ENCODE data around the gene UBTD1.

The UBTD1 gene

DNA sequence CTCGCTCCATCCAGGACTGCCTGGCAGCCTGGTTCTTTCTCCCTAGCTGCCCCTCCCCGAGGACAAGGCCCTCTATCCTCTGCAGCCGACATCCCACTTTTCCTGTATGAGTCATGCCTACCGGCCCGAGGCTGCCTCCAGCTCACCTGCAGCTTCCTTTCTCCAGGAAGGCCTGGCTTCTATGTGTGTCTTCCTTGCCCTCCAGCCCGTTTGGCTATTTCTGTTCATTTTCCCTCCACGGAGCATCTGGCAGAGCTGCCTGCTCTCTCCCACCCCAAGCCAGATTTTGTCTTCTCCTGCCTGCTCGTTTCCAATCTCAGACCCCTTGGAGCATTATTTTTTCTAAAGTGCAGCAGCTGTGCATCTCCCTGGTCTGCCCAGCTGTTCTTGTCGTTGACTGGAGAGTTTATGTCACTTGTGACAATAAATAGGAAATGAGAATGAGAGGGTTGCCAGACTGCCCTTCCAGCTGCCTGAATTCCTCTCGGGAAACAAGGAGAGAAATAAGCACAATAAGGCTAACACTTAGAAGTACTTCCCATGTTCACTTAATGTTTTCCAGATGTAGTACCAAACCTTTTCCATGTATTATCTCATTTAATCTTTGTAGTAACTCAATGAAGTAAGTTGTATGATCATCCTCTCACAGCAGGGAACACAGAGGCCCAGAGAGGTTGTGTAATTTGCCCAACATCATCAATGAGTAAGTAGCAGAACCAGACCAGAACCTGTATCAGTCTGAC is 19.7 kb downstream of the UBTD1 start:
- DNase-seq (ENCODE audit: low read depth, low spot score): no peak
- TF ChIP-seq, protein P1, sequence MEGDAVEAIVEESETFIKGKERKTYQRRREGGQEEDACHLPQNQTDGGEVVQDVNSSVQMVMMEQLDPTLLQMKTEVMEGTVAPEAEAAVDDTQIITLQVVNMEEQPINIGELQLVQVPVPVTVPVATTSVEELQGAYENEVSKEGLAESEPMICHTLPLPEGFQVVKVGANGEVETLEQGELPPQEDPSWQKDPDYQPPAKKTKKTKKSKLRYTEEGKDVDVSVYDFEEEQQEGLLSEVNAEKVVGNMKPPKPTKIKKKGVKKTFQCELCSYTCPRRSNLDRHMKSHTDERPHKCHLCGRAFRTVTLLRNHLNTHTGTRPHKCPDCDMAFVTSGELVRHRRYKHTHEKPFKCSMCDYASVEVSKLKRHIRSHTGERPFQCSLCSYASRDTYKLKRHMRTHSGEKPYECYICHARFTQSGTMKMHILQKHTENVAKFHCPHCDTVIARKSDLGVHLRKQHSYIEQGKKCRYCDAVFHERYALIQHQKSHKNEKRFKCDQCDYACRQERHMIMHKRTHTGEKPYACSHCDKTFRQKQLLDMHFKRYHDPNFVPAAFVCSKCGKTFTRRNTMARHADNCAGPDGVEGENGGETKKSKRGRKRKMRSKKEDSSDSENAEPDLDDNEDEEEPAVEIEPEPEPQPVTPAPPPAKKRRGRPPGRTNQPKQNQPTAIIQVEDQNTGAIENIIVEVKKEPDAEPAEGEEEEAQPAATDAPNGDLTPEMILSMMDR (IDR thresholded peaks at IDR 0.05; ENCODE audit: low read depth, low read length): no peak
- H3K4me3 ChIP-seq (ENCODE audit: low read depth, low read length): no peak overlapping the region
- in situ Hi-C loops (cut with HindIII; ENCODE audit: low sequenced_read_pairs): no loop called here

DNA sequence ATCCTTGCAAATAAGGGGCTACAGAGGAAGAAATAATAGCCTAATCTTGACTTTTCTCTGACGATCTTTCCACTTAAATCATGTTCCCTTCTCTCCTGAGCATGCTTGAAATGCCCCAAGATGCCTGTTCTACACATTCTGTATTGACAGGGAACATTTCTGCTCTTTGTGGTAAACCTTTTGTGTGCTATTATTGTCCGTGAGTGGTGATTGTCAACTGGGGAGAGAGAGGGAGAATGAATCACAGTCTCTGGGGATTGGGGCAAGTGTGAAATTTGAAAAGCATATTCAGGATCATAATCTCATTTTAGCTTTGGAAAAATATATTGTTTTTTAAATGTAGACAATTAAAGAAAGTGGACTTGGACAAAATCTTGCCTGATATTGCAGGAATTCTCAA is 20.6 kb downstream of the UBTD1 start:
- no peak for DNase-seq (ENCODE audit: low read depth, low spot score)
- in situ Hi-C loops (cut with HindIII; ENCODE audit: low sequenced_read_pairs): no loop called here
- H3K4me3 ChIP-seq (ENCODE audit: low read depth, low read length): no peak overlapping the region
- TF ChIP-seq, protein P1 (IDR thresholded peaks at IDR 0.05; ENCODE audit: low read depth, low read length): no peak

DNA sequence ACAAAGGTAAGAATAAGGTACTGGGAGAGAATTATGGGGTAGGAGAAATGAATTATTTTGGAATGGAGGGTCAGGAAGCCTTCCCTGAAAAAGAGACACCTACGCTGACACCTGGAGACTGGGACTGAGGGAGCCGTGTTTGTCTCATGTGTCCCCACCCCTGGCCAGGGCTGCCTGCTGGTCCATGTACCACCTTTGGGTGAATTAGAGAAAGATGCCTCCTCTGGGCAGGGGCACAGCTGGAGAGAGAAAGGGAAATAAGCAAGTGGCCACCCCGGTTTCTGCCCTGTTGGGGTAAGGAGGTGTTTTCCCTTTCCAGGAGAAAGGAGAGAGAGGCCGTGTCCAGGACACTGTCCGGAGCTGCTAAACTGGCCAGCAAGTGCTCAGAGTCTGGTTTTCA is 21.8 kb downstream of the UBTD1 start:
- DNase-seq (ENCODE audit: low read depth, low spot score): no peak
- in situ Hi-C loops (cut with HindIII; ENCODE audit: low sequenced_read_pairs): no loop called here
- TF ChIP-seq, protein P1 (IDR thresholded peaks at IDR 0.05; ENCODE audit: low read depth, low read length): no peak
- no peak overlapping the region for H3K4me3 ChIP-seq (ENCODE audit: low read depth, low read length)

DNA sequence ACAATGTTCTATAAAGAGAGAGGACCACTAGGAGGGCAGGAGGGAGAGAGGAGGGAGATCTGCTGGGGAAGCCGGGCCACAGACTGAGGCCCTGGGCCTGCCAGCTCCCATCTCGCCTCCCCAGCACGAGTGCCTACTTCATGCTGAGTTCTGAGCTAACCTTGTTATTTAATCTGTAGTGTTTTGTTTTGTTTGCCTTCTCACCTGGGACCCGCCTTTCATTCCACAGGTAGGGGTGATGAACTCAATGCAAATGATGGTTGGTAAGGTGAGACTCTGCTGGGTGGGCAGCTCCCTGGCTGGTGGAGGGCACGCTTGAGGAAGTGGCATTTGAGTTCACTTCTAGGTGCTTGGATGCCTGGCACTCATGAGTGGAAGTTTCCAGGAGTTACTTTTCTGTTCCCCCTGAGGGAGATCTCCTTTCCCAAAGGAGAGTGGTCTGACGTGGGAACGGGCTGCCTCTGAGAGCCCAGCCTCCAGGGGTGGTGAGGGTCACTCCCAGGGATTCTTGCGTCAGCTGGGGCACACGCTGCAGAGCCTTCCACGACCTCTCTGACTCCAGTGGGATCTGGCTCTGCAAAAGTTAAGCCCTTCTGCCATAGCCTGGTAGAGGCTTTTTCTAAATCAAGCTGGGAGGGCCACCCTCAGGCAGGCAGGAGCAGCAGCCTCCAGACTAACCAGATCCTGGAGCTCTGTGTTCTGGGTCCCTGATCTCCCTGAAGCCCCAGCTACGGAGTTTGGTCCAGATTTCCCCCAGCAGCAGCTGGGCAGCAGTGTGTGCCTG is 22.4 kb downstream of the UBTD1 start:
- in situ Hi-C loops (cut with HindIII; ENCODE audit: low sequenced_read_pairs): no loop called here
- no peak for DNase-seq (ENCODE audit: low read depth, low spot score)
- TF ChIP-seq, protein P1 (IDR thresholded peaks at IDR 0.05; ENCODE audit: low read depth, low read length): no peak
- no peak overlapping the region for H3K4me3 ChIP-seq (ENCODE audit: low read depth, low read length)

DNA sequence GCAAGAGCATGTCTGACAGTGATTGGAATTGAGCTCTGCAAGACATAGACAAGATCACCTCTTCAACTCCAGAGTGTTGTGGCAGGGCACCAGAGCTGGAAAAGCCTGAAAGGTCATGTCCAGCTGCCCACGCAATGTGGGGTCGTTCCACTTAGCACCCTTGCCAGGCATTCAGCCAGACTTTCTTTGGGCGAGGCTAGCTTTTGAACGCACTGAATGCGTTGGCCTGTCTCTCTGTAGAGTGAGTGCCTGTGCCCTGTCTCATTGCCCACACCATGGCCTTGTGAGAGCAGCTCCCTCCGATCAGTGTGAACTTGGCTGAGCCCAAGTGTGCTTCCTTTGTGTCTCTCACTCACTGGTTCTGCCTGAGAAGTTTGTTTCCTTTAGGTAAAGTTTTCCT is 23.3 kb downstream of the UBTD1 start:
- H3K4me3 ChIP-seq (ENCODE audit: low read depth, low read length): no peak overlapping the region
- TF ChIP-seq, protein P1 (IDR thresholded peaks at IDR 0.05; ENCODE audit: low read depth, low read length): no peak
- no peak for DNase-seq (ENCODE audit: low read depth, low spot score)
- in situ Hi-C loops (cut with HindIII; ENCODE audit: low sequenced_read_pairs): no loop called here

DNA sequence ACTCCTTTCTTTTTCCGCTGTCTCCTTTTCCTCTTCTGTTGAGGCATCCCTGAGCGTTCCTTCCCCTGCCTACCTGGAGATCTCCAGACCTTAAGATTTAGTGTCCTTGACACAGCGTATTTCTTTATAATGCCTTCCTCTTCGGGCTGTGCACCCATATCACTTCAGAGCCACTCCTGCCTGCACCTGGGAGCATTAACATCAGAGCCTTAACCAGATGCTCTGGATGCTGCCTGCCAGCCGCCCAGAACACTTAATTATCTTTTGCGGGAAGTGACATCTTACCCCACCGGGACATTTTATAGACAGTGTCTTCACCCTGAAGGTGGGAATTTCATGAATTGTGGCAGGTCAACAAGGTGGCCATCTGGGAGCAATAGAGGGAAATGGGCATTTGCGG is 24.2 kb downstream of the UBTD1 start:
- no peak for DNase-seq (ENCODE audit: low read depth, low spot score)
- no peak overlapping the region for H3K4me3 ChIP-seq (ENCODE audit: low read depth, low read length)
- in situ Hi-C loops (cut with HindIII; ENCODE audit: low sequenced_read_pairs): no loop called here
- TF ChIP-seq, protein P1 (IDR thresholded peaks at IDR 0.05; ENCODE audit: low read depth, low read length): no peak
